Thyroid gland (tissue), 4 donors: ENCODE measurements around the gene RBCK1. TPM values are rescaled to one million over a fixed set of nuclear protein-coding genes. Genes with fewer than 3 reads are reported as not detected.
"Not testable (repeated sequence)": the region's sequence is repeated elsewhere in the genome, so short reads cannot be mapped to it uniquely, and the experiment has no call there.

Experiments used
- DNase-seq, 2 donors: peaks; one replicate each; pipeline ENCODE4 v3.0.0-alpha.2; 2019
- H3K27ac ChIP-seq, 3 donors: fragments of 200-600 bp; sonication (generic); 1 replicate in 2 of 3; 2 replicates in 1 of 3; pipeline ENCODE4 v1.5.1; 2016 to 2019; ENCODE audit warnings: mild to moderate bottlenecking in 1 of 3, moderate library complexity in 1 of 3
- H3K27me3 ChIP-seq: fragments of 200-600 bp; sonication (generic); one replicate; pipeline ENCODE4 v1.5.1; 2019
- H3K36me3 ChIP-seq, 2 donors: fragments of 200-600 bp; sonication (generic); one replicate each; pipeline ENCODE4 v1.5.1; 2016 to 2019
- H3K4me1 ChIP-seq, 2 donors: fragments of 200-600 bp; sonication (generic); one replicate each; pipeline ENCODE4 v1.5.1; 2017 to 2019
- H3K4me3 ChIP-seq, 3 donors: fragments of 200-600 bp; sonication (generic); replicated peaks in 1 of 3; 1 replicate in 2 of 3; 2 replicates in 1 of 3; pipeline ENCODE4 v1.5.1; 2016; ENCODE audit warnings: mild to moderate bottlenecking in 1 of 3
- H3K9me3 ChIP-seq: fragments of 200-600 bp; sonication (generic); one replicate; pipeline ENCODE4 v1.5.1; 2017
- POLR2A ChIP-seq, 2 donors: fragments of 450-650 bp; IDR thresholded peaks; one replicate each; pipeline ENCODE4 v1.6.1; 2017; ENCODE audit warnings: antibody characterized with exemption in 2 of 2, mild to moderate bottlenecking in 2 of 2, moderate library complexity in 1 of 2
- WGBS, 2 donors: methylation state at CpG; one replicate each; pipeline ENCODE4 v1.1.5; 2017; 5-methylcytosine and 5-hydroxymethylcytosine counted together
- intact Hi-C: fragments of 100-400 bp; cut with DNase I; formaldehyde crosslinking; loops from one replicate; pipeline ENCODE4 v1.15.1; 2023
- total RNA-seq, 4 donors: library from RNA; depleted of rRNA; stranded (reverse); fragments of >200 nt; gene quantifications; one replicate each; pipeline ENCODE4 v1.2.3, GENCODE V29; 2016
- TF ChIP-seq, protein P1 (sequence below), 6 experiments: fragments of 200-600 bp in 3 of 6; fragments of 450-650 bp in 3 of 6; sonication (generic) in 3 of 6; IDR thresholded peaks; one replicate each; pipeline ENCODE4 v1.5.1; 2016 to 2019; ENCODE audit warnings: antibody characterized with exemption in 6 of 6, mild to moderate bottlenecking in 2 of 6, inconsistent platforms in 1 of 6, moderate library complexity in 1 of 6

Gene RBCK1
- total RNA-seq, 4 donors from 2014 or later, result 49.2 to 90.2 (median 71.0) TPM

DNA sequence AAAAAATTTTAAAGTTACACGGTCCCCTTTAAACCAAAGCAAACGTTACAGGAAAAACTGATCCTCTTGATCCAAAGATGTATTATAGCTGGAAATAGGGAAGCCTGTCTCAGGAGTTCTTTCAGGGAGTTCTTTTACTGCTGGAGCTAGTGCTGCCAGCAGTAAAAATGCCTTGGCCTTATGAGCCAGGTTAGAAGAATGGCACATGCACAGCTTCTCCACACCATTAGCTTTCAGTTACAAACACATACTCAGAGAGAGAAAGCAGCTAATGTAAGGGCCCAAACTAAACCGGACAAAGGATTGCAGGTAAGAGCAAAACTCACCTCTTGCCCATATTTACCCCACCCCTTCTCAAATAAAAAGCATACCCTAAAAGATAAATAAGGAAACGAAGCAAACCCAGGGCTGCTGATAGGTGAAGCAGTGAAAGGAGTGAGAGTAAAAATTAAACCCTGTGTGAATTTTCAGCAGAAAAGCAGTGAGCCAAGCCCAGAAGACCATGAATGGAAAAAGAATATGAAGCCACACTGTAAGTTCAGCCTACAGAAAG, 35.2 kb downstream of the RBCK1 start:
- intact Hi-C loops, result no loop called here
- no peak for TF ChIP-seq POLR2A (IDR thresholded peaks at IDR 0.05)
- TF ChIP-seq, protein P1, sequence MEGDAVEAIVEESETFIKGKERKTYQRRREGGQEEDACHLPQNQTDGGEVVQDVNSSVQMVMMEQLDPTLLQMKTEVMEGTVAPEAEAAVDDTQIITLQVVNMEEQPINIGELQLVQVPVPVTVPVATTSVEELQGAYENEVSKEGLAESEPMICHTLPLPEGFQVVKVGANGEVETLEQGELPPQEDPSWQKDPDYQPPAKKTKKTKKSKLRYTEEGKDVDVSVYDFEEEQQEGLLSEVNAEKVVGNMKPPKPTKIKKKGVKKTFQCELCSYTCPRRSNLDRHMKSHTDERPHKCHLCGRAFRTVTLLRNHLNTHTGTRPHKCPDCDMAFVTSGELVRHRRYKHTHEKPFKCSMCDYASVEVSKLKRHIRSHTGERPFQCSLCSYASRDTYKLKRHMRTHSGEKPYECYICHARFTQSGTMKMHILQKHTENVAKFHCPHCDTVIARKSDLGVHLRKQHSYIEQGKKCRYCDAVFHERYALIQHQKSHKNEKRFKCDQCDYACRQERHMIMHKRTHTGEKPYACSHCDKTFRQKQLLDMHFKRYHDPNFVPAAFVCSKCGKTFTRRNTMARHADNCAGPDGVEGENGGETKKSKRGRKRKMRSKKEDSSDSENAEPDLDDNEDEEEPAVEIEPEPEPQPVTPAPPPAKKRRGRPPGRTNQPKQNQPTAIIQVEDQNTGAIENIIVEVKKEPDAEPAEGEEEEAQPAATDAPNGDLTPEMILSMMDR (IDR thresholded peaks at IDR 0.05), result no peak
- H3K27ac ChIP-seq, result no peak overlapping the region
- WGBS, 2 donors, result 91 to 93% methylated on average over 4 of the region's 4 CpGs
- H3K4me3 ChIP-seq, result no peak overlapping the region
- H3K4me1 ChIP-seq, result peaks cover 9 to 16% of the 10 kb centered on the region in 2 donors
- DNase-seq, result no peak
- H3K9me3 ChIP-seq, result no peaks in the 10 kb centered on the region
- no peaks in the 10 kb centered on the region for H3K27me3 ChIP-seq
- peaks cover 44 to 50% of the 10 kb centered on the region in 2 donors for H3K36me3 ChIP-seq

DNA sequence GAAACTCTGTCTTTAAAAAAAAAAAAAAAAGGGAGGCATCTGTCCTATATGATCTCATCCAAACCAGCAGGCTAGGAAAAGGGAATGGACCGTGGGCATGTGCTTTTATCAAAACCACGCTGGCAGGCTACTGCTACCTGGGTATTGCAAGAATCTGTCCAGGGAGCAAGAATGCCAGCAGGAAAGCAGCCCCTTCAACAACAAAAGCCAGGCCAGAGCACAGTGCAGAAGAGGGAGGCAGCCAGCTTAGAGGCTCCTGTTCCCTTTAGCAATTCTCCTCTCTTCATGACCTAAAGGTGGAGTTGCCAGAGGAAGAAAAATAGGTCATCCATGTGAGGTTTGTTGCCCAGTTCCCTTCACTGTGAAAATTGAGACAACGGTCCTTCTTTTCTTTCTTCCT, 36.0 kb downstream of the RBCK1 start:
- H3K36me3 ChIP-seq, result peaks cover 36 to 43% of the 10 kb centered on the region in 2 donors
- H3K4me1 ChIP-seq, result peaks cover 9 to 16% of the 10 kb centered on the region in 2 donors
- H3K4me3 ChIP-seq, result no peak overlapping the region
- no peak overlapping the region for H3K27ac ChIP-seq
- no peaks in the 10 kb centered on the region for H3K9me3 ChIP-seq
- WGBS, 2 donors, result 85 to 89% methylated on average over 3 of the region's 3 CpGs
- DNase-seq, result no peak
- intact Hi-C loops, result no loop called here
- no peaks in the 10 kb centered on the region for H3K27me3 ChIP-seq
- TF ChIP-seq, protein P1 (IDR thresholded peaks at IDR 0.05), result no peak
- TF ChIP-seq POLR2A (IDR thresholded peaks at IDR 0.05), result no peak

DNA sequence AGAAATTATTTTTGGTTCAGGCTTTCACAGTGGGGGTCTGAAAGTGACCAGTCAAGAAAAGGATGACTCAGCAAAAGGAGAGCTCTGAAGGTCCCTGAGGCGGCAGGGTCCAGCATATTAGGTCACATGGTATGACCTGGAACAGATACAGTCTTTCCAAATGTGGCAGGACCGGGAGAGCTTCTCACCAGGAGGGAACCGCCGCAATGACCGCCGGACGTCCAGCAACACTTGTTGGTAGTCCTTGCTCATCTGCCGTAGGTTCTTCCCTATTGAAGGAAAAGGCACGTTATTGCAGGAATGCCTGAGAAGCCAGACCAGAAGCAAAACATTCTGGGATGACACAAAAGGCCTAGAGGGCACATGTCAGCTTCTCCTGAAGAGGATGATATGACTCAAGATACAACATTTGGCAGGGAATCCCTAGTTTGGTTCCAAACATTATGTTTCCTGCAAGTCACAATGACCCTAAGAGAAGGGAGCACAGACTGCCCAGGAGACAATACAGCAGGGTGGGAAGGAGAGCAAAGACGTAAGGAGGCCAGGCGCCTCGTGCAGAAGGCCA, 36.8 kb downstream of the RBCK1 start:
- no peak for DNase-seq
- Histone ChIP-seq H3K27ac (no peak overlapping the region), H3K4me3 (no peak overlapping the region), H3K36me3 (peaks cover 28 to 41% of the 10 kb centered on the region in 2 donors), H3K27me3 (no peaks in the 10 kb centered on the region), H3K4me1 (peaks cover 9 to 16% of the 10 kb centered on the region in 2 donors), H3K9me3 (no peaks in the 10 kb centered on the region)
- 68 to 91% methylated on average over 12 of the region's 12 CpGs for WGBS, 2 donors
- intact Hi-C loops, result no loop called here
- TF ChIP-seq, protein P1 (IDR thresholded peaks at IDR 0.05), result no peak
- TF ChIP-seq POLR2A (IDR thresholded peaks at IDR 0.05), result no peak

DNA sequence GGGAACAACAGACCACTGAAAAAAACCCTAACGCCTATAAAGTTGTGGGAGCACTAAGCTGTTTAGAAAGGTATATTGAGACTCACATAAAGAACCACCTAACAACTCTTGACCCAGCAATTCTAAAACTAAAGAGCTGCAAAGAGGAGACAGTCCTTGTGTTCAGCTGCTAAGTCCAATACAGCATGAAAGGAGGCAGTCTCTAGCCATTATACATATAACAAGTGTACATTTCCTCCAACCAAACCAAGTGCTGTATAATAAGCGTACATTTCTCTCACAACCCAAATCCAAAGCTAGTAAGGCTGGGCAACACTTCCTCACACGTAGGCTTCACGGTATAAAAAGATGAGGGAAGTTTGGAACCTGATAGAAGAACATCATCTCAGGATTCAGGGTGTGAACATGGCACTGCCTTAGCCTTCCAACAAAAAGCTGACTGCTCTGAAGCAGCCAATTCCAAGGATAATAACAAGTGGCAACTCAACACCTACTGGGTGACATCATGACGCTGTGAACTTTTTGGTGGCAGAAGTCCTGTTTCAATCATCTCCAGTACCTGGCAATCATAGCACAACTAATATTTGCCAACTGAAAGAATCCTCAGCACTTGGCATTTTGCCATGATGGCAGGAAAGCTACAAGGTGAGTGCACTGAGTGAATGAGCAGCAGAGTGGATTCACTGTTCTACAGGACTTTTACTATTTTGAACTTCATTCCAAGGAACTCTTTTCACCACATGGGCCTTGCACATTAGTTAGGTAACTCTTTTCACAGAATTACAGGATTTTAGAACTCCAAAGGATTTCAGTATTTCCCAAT, 37.6 kb downstream of the RBCK1 start:
- Histone ChIP-seq H3K4me3 (no peak overlapping the region), H3K27ac (peak overlapping the region in 2 of 3 donors; percentile 29 to 30), H3K4me1 (peaks cover 9 to 16% of the 10 kb centered on the region in 2 donors), H3K36me3 (peaks cover 20 to 34% of the 10 kb centered on the region in 2 donors), H3K9me3 (no peaks in the 10 kb centered on the region), H3K27me3 (no peaks in the 10 kb centered on the region)
- WGBS, 2 donors, result 86 to 90% methylated on average over 5 of the region's 5 CpGs
- DNase-seq, result peak; percentile 46 to 58
- no peak for TF ChIP-seq POLR2A (IDR thresholded peaks at IDR 0.05)
- TF ChIP-seq, protein P1 (IDR thresholded peaks at IDR 0.05), result no peak
- intact Hi-C loops, result no loop called here

DNA sequence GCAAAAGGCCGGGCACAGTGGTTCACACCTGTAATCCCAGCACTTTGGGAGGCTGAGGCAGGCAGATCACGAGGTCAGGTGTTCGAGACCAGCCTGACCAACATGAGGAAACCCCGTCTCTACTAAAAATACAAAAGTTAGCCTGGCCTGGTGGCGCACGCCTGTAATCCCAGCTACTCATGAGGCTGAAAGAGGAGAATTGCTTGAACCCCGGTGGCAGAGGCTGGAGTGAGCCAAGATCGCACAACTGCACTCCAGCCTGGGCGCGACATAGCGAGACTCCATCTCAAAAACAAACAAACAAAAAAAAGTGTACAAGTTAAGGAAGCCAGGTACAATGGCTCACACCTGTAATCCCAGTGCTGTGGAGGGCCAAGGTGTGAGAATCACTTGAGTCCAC, 43.9 kb downstream of the RBCK1 start:
- intact Hi-C loops, H3K36me3 ChIP-seq, H3K27ac ChIP-seq, H3K27me3 ChIP-seq, H3K4me1 ChIP-seq, H3K9me3 ChIP-seq, H3K4me3 ChIP-seq, DNase-seq: not testable (repeated sequence)
- 89 to 92% methylated on average over 11 of the region's 11 CpGs for WGBS, 2 donors
